GM18907 (cell line): ENCODE results near the gene FSTL4.
"Not testable (repeated sequence)": the region's sequence is repeated elsewhere in the genome, so short reads cannot be mapped to it uniquely, and the experiment has no call there.

Experiments
- ATAC-seq: cut with Tn5 transposase; IDR thresholded peaks from one replicate; pipeline ENCODE4 v1.9.1; 2021; ENCODE audit warnings: mild to moderate bottlenecking, moderate library complexity; ENCODE audit not compliant: unreplicated experiment

The FSTL4 gene

GRCh38 chr5:133460172-133460758, 152.1 kb downstream of the FSTL4 start:
- no peak for ATAC-seq

- no peak for ATAC-seq
These were observed 152.7 kb downstream of the FSTL4 start for GRCh38 chr5:133459474-133460160.

GRCh38 chr5:133458435-133458834, 153.9 kb downstream of the FSTL4 start:
- no peak for ATAC-seq

GRCh38 chr5:133457439-133458355, 154.6 kb downstream of the FSTL4 start:
- ATAC-seq = no peak

- ATAC-seq = no peak
These were observed 155.4 kb downstream of the FSTL4 start for GRCh38 chr5:133456933-133457402.

- no peak for ATAC-seq
These were observed 156.7 kb downstream of the FSTL4 start for GRCh38 chr5:133455676-133456075.

GRCh38 chr5:133454442-133454841, 157.9 kb downstream of the FSTL4 start:
- no peak for ATAC-seq

GRCh38 chr5:133453831-133454230, 158.5 kb downstream of the FSTL4 start:
- ATAC-seq = no peak

GRCh38 chr5:133453084-133453780, 159.1 kb downstream of the FSTL4 start:
- ATAC-seq = no peak

- no peak for ATAC-seq
These were observed 160.4 kb downstream of the FSTL4 start for GRCh38 chr5:133451926-133452325.

GRCh38 chr5:133450286-133450685, 162.1 kb downstream of the FSTL4 start:
- ATAC-seq = no peak

GRCh38 chr5:133449181-133449580, 163.2 kb downstream of the FSTL4 start:
- ATAC-seq = no peak

- ATAC-seq = no peak
These were observed 165.9 kb downstream of the FSTL4 start for GRCh38 chr5:133446440-133446839.

- ATAC-seq = no peak
These were observed 166.6 kb downstream of the FSTL4 start for GRCh38 chr5:133445744-133446143.

GRCh38 chr5:133445204-133445603, 167.1 kb downstream of the FSTL4 start:
- not testable (repeated sequence) for ATAC-seq

GRCh38 chr5:133444711-133445110, 167.6 kb downstream of the FSTL4 start:
- no peak for ATAC-seq

GRCh38 chr5:133441166-133441815, 171.1 kb downstream of the FSTL4 start:
- no peak for ATAC-seq

- ATAC-seq = no peak
These were observed 171.8 kb downstream of the FSTL4 start for GRCh38 chr5:133440467-133441115.

GRCh38 chr5:133439859-133440258, 172.5 kb downstream of the FSTL4 start:
- ATAC-seq = no peak

- ATAC-seq = no peak
These were observed 173.9 kb downstream of the FSTL4 start for GRCh38 chr5:133438487-133438886.
